ENCODE data around the gene SOX10. TPM values are rescaled to one million over a fixed set of nuclear protein-coding genes. Genes with fewer than 3 reads are reported as not detected.

Gene SOX10
- total and polyA plus RNA-seq, 10 donors: 0.09 to 1.8 (median 0.21) TPM; not detected in 4

GRCh38 chr22:37929390-37929789 is 55.0 kb downstream of the SOX10 start:
- WGBS, 5 donors: 92 to 98% (median 95%) methylated on average over 3 to 5 of the region's 5 CpGs
- Histone ChIP-seq H3K4me1 (peaks cover 8 to 40% (median 24%) of the 10 kb centered on the region in 6 donors), H3K27ac (no peak overlapping the region), H3K27me3 (replicated peaks in 1 of 7) (peaks cover 0 to 4% (median 0%) of the 10 kb centered on the region in 7 donors), H3K9me3 (no peaks in the 10 kb centered on the region), H3K4me3 (no peak overlapping the region), H3K36me3 (peaks cover 0 to 87% (median 47%) of the 10 kb centered on the region in 6 donors)
- intact Hi-C loops (cut with DNase I; ENCODE audit: low total_unique reads): no loop called here
- TF ChIP-seq CTCF (IDR thresholded peaks at IDR 0.05 in 8 of 11, conservative IDR thresholded peaks at IDR 0.05 in 3 of 11) (no peak), POLR2AphosphoS5 (IDR thresholded peaks at IDR 0.05) (no peak), POLR2A (IDR thresholded peaks at IDR 0.05) (no peak)
- DNase-seq: no peak

DNA sequence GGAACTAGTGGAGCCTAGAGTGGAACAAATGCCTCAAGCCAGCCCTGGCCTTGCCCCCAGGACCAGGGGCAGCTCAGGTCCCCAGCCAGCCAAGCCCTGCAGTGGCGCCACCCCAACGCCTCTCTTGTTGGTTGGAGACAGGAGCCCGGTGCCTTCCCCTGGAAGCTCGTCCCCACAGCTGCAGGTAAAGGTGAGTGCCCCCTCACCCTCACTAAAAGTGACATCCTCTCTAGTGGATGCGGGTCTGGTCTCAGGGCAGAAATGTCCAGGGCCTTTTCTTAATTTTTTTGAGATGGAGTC is 56.8 kb downstream of the SOX10 start:
- H3K4me3 ChIP-seq: no peak overlapping the region
- no peak overlapping the region for H3K27ac ChIP-seq
- 90 to 97% (median 96%) methylated on average over 5 of the region's 5 CpGs for WGBS, 5 donors
- peaks cover 0 to 4% (median 0%) of the 10 kb centered on the region in 7 donors for H3K27me3 ChIP-seq (replicated peaks in 1 of 7)
- H3K4me1 ChIP-seq: peaks cover 0 to 23% (median 9%) of the 10 kb centered on the region in 6 donors
- TF ChIP-seq POLR2AphosphoS5 (IDR thresholded peaks at IDR 0.05) (no peak), POLR2A (IDR thresholded peaks at IDR 0.05) (no peak), CTCF (IDR thresholded peaks at IDR 0.05 in 8 of 11, conservative IDR thresholded peaks at IDR 0.05 in 3 of 11) (no peak)
- peaks cover 0 to 95% (median 47%) of the 10 kb centered on the region in 6 donors for H3K36me3 ChIP-seq
- DNase-seq: no peak
- intact Hi-C loops (cut with DNase I; ENCODE audit: low total_unique reads): no loop called here
- no peaks in the 10 kb centered on the region for H3K9me3 ChIP-seq

DNA sequence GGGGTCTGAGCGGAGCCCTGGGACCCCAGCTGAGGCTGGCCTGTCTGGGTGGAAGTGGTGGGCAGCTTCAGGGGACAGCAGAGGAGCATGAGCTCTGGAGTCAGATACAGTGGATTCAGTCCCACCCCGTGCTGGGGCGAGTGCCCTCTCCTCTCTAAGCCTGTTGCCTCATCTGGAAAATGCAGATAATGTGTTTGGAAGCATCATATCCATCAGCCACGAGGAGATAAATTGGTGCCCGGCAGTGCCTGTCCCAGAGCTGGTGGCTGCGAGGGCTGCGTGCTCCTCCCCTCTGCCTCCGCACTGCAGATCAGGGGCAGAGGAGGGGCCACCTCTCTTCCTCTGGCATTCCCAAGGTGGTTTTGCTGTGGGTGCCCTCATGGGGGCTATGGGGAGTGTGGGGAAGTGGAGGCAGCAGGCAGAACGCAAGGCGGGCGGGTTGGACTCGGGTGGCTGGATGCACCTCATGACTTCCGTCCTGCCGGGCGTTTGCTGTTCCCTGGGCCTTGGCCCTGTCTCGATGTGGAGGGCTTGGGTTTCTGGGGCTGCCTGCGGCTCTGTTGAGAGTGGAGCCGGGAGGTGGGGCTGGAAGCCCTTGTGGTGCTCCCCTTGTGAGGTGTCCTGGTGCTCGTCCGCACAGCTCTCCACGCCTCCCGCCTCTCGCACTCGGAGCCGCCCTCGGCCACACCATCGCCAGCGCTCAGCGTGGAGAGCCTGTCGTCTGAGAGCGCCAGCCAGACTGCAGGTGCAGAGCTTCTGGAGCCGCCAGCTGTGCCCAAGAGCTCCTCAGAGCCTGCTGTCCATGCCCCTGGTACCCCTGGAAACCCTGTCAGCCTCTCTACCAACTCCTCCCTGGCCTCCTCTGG is 57.4 kb downstream of the SOX10 start:
- Histone ChIP-seq H3K9me3 (no peaks in the 10 kb centered on the region), H3K27me3 (replicated peaks in 1 of 7) (peaks cover 0 to 4% (median 0%) of the 10 kb centered on the region in 7 donors), H3K4me3 (no peak overlapping the region), H3K27ac (no peak overlapping the region), H3K4me1 (peaks cover 0 to 19% (median 8%) of the 10 kb centered on the region in 6 donors), H3K36me3 (peaks cover 0 to 93% (median 48%) of the 10 kb centered on the region in 6 donors)
- DNase-seq: no peak
- intact Hi-C loops (cut with DNase I; ENCODE audit: low total_unique reads): no loop called here
- WGBS, 5 donors: 92 to 97% (median 94%) methylated on average over 9 to 32 of the region's 32 CpGs
- TF ChIP-seq POLR2AphosphoS5 (IDR thresholded peaks at IDR 0.05) (no peak), POLR2A (IDR thresholded peaks at IDR 0.05) (no peak), CTCF (IDR thresholded peaks at IDR 0.05 in 8 of 11, conservative IDR thresholded peaks at IDR 0.05 in 3 of 11) (no peak)

GRCh38 chr22:37926358-37926757 is 58.0 kb downstream of the SOX10 start:
- intact Hi-C loops (cut with DNase I; ENCODE audit: low total_unique reads): no loop called here
- H3K4me1 ChIP-seq: peaks cover 0 to 12% (median 8%) of the 10 kb centered on the region in 6 donors
- no peak for DNase-seq
- TF ChIP-seq CTCF (IDR thresholded peaks at IDR 0.05 in 8 of 11, conservative IDR thresholded peaks at IDR 0.05 in 3 of 11): no peak
- no peak for TF ChIP-seq POLR2A (IDR thresholded peaks at IDR 0.05)
- no peak for TF ChIP-seq POLR2AphosphoS5 (IDR thresholded peaks at IDR 0.05)
- H3K27ac ChIP-seq: no peak overlapping the region
- no peak overlapping the region for H3K4me3 ChIP-seq
- H3K9me3 ChIP-seq: no peaks in the 10 kb centered on the region
- 91 to 98% (median 97%) methylated on average over 7 of the region's 7 CpGs for WGBS, 5 donors
- H3K27me3 ChIP-seq (replicated peaks in 1 of 7): peaks cover 0 to 4% (median 0%) of the 10 kb centered on the region in 7 donors
- peaks cover 0 to 93% (median 51%) of the 10 kb centered on the region in 6 donors for H3K36me3 ChIP-seq

Measured in spleen (tissue), 11 donors.